Endothelial cell of umbilical vein (primary cell): Measurements from ENCODE around the gene CD300LF. TPM values are rescaled to one million over a fixed set of nuclear protein-coding genes. Genes with fewer than 3 reads are reported as not detected.

Experiments
- BruUV-seq: library from RNA; stranded (reverse); fragments of 400-500 nt; replicated peaks from 2 replicates; lab custom pipeline; 2021; lab: Mats Ljungman, UMichigan
- CTCF ChIA-PET: fragments of 300-600, 350-600 bp; sonication (Branson Sonifier 250); formaldehyde crosslinking; loops from one replicate; lab custom pipeline; 2021; ENCODE audit warnings: antibody characterized with exemption, inconsistent platforms; lab: Charles Lee
- POLR2A ChIA-PET: fragments of 300-600, 350-600 bp; sonication (Branson Sonifier 250); formaldehyde crosslinking; loops from one replicate; lab custom pipeline; 2021; ENCODE audit warnings: antibody characterized with exemption, inconsistent platforms; lab: Charles Lee
- DNase-seq: peaks from one replicate; pipeline ENCODE4 v3.0.0-alpha.2; 2011; ENCODE audit warnings: low read depth, low spot score
- FAIRE-seq: peaks from 2 replicates; lab custom pipeline; 2011; peaks lifted over from hg19 to GRCh38; lab: Jason Lieb, UNC
- H2AFZ ChIP-seq: 2 replicates; pipeline ENCODE4 v1.6.0; 2012; ENCODE audit warnings: low read depth, low read length, control low read depth, inconsistent platforms
- H3K27ac ChIP-seq: 2 replicates; pipeline ENCODE4 v1.5.1; 2011; ENCODE audit warnings: low read depth, mild to moderate bottlenecking, control low read depth, low read length, moderate library complexity; ENCODE audit not compliant: insufficient read depth
- H3K27me3 ChIP-seq, 2 experiments: 2 replicates each; pipeline versions ENCODE4 v1.6.0 to v1.6.1; 2011; ENCODE audit warnings: low read length in 2 of 2, mixed read lengths in 1 of 2; ENCODE audit not compliant: control insufficient read depth in 2 of 2, insufficient read depth in 2 of 2
- H3K36me3 ChIP-seq, 2 experiments: 2 replicates in 1 of 2; 3 replicates in 1 of 2; pipeline ENCODE4 v1.5.1; 2011; ENCODE audit warnings: low read length in 2 of 2, mild to moderate bottlenecking in 1 of 2, moderate library complexity in 1 of 2; ENCODE audit not compliant: control insufficient read depth in 2 of 2, insufficient read depth in 2 of 2; ENCODE audit errors: extremely low read depth in 1 of 2
- H3K4me1 ChIP-seq: 3 replicates; pipeline ENCODE4 v1.5.1; 2011; ENCODE audit warnings: mild to moderate bottlenecking, low read length; ENCODE audit not compliant: control insufficient read depth, insufficient read depth; ENCODE audit errors: extremely low read depth
- H3K4me2 ChIP-seq: 2 replicates; pipeline ENCODE4 v1.6.1; 2011; ENCODE audit warnings: low read length, control low read depth, mixed read lengths; ENCODE audit not compliant: insufficient read depth
- H3K4me3 ChIP-seq, 3 experiments: fragments of 200-600 bp in 1 of 3; sonication (generic), shearing (Covaris generic) in 1 of 3; replicated peaks in 1 of 3; 2 replicates each; pipeline ENCODE4 v1.5.1; 2011 to 2016; ENCODE audit warnings: control low read depth in 3 of 3, low read length in 3 of 3, mild to moderate bottlenecking in 2 of 3, inconsistent platforms in 1 of 3, low read depth in 1 of 3, moderate library complexity in 1 of 3; ENCODE audit not compliant: insufficient read depth in 1 of 3
- H3K79me2 ChIP-seq: 2 replicates; pipeline ENCODE4 v1.6.0; 2012; ENCODE audit warnings: low read length, inconsistent platforms; ENCODE audit not compliant: control insufficient read depth, insufficient read depth
- H3K9ac ChIP-seq: replicated peaks from 2 replicates; pipeline ENCODE3; 2011; ENCODE audit warnings: low read length, control low read depth; ENCODE audit not compliant: insufficient read depth; ENCODE audit errors: extremely low read depth
- H3K9me1 ChIP-seq: replicated peaks from 3 replicates; pipeline ENCODE4 v1.6.0; 2011; ENCODE audit warnings: mild to moderate bottlenecking, low read length; ENCODE audit not compliant: control insufficient read depth, insufficient read depth; ENCODE audit errors: extremely low read depth
- H3K9me3 ChIP-seq: replicated peaks from 2 replicates; pipeline ENCODE4 v1.5.1; 2012; ENCODE audit warnings: low read length, inconsistent platforms; ENCODE audit not compliant: control insufficient read depth, insufficient read depth
- H4K20me1 ChIP-seq: replicated peaks from 2 replicates; pipeline ENCODE3; 2011; ENCODE audit warnings: mild to moderate bottlenecking, low read length; ENCODE audit not compliant: control insufficient read depth, insufficient read depth; ENCODE audit errors: extremely low read depth
- CTCF ChIP-seq, 2 donors: IDR thresholded peaks; 1 replicate in 1 of 2; 2 replicates in 1 of 2; pipeline ENCODE4 v1.5.1; 2011; ENCODE audit warnings: low read length in 2 of 2, mild to moderate bottlenecking in 2 of 2, moderate library complexity in 2 of 2, control low read depth in 1 of 2, inconsistent platforms in 1 of 2, low read depth in 1 of 2; ENCODE audit not compliant: insufficient read depth in 1 of 2; ENCODE audit errors: extremely low read depth in 1 of 2
- EZH2 ChIP-seq: IDR thresholded peaks from 2 replicates; pipeline ENCODE4 v1.6.1; 2012; ENCODE audit warnings: borderline replicate concordance, low read depth, mild to moderate bottlenecking, moderate library complexity, low read length, inconsistent platforms; ENCODE audit not compliant: severe bottlenecking
- FOS ChIP-seq: IDR thresholded peaks from 2 replicates; pipeline ENCODE4 v1.6.1; 2011; ENCODE audit warnings: mild to moderate bottlenecking, low read length, moderate library complexity, borderline replicate concordance; ENCODE audit not compliant: insufficient read depth
- GATA2 ChIP-seq: IDR thresholded peaks from 2 replicates; pipeline ENCODE4 v1.7.0; 2011; ENCODE audit warnings: low read depth, mild to moderate bottlenecking, moderate library complexity, mixed read lengths, low read length; ENCODE audit not compliant: insufficient read length, insufficient read depth
- JUN ChIP-seq: IDR thresholded peaks from 2 replicates; pipeline ENCODE4 v1.6.1; 2011; ENCODE audit warnings: borderline replicate concordance, low read depth; ENCODE audit not compliant: insufficient read length, insufficient read depth
- MYC ChIP-seq: IDR thresholded peaks from one replicate; pipeline ENCODE4 v1.6.1; 2011; ENCODE audit warnings: mild to moderate bottlenecking, low read depth, low read length
- POLR2A ChIP-seq: IDR thresholded peaks from 2 replicates; pipeline ENCODE4 v1.6.1; 2012; ENCODE audit warnings: low read depth, mild to moderate bottlenecking, control low read depth, low read length
- POLR2AphosphoS5 ChIP-seq: IDR thresholded peaks from 2 replicates; pipeline ENCODE4 v1.6.1; 2012; ENCODE audit warnings: low read depth, mild to moderate bottlenecking, control low read depth, low read length, moderate library complexity; ENCODE audit not compliant: insufficient read depth
- dilution Hi-C: fragments of 300-500 bp; cut with MboI; formaldehyde crosslinking; loops from one replicate; pipeline ENCODE4 v1.15.0; 2019; ENCODE audit warnings: low sequenced_read_pairs; ENCODE audit not compliant: extremely low pct_ligation_motif_present
- intact Hi-C: fragments of 100-400 bp; cut with micrococcal nuclease; formaldehyde crosslinking; loops from one replicate; pipeline ENCODE4 v1.10.0; 2022
- polyA plus RNA-seq, 4 experiments: library from polyadenylated mRNA; depleted of rRNA in 3 of 4; stranded (reverse) in 3 of 4; unstranded in 1 of 4; fragments of >200 nt; gene quantifications; 2 replicates each; pipeline versions ENCODE4 v1.2.1 to v1.2.3, GENCODE V29; 2011 to 2012; ENCODE audit warnings: missing spikeins in 1 of 4
- total RNA-seq: library from RNA; stranded (reverse); gene quantifications from 2 replicates; pipeline ENCODE4 v1.2.3, GENCODE V29; 2021
- TF ChIP-seq, protein P1 (sequence below): IDR thresholded peaks from 2 replicates; pipeline ENCODE4 v1.6.1; 2011; ENCODE audit not compliant: insufficient read depth, insufficient read length

CD300LF gene
- total and polyA plus RNA-seq, 2 donors (not counting 3 experiments of a cell fraction or from before 2014, with no cell fraction given): not detected

GRCh38 chr17:74722782-74723181 lies 10.1 kb upstream of the CD300LF start:
- H3K9me1 ChIP-seq: no peaks in the 10 kb centered on the region
- H2AFZ ChIP-seq: no peak overlapping the region
- DNase-seq (no peak), FAIRE-seq (no peak)
- POLR2A ChIA-PET: no interaction called here
- BruUV-seq: no TSS peak
- no peak overlapping the region for H3K27ac ChIP-seq
- dilution Hi-C loops: no loop called here
- no peaks in the 10 kb centered on the region for H3K36me3 ChIP-seq
- intact Hi-C loops: no loop called here
- CTCF ChIA-PET: no interaction called here
- H3K9me3 ChIP-seq: no peaks in the 10 kb centered on the region
- H4K20me1 ChIP-seq: no peaks in the 10 kb centered on the region
- H3K4me2 ChIP-seq: no peak overlapping the region
- no peaks in the 10 kb centered on the region for H3K4me1 ChIP-seq
- no peaks in the 10 kb centered on the region for H3K79me2 ChIP-seq
- no peak for TF ChIP-seq JUN
- TF ChIP-seq MYC: no peak
- no peak for TF ChIP-seq CTCF (IDR thresholded peaks at IDR 0.05; ENCODE audit: extremely low read depth in 1 of 2, insufficient read depth in 1 of 2, low read depth in 1 of 2, low read length in 2 of 2)
- TF ChIP-seq POLR2A: no peak
- TF ChIP-seq GATA2: no peak
- no peak for TF ChIP-seq POLR2AphosphoS5
- no peak for TF ChIP-seq EZH2
- TF ChIP-seq, protein P1, sequence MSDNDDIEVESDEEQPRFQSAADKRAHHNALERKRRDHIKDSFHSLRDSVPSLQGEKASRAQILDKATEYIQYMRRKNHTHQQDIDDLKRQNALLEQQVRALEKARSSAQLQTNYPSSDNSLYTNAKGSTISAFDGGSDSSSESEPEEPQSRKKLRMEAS: no peak
- no peak for TF ChIP-seq FOS
- no peak overlapping the region for H3K9ac ChIP-seq
- no peak overlapping the region for H3K4me3 ChIP-seq
- no peaks in the 10 kb centered on the region for H3K27me3 ChIP-seq
